Peyer's patch (tissue), 4 donors: Measurements from ENCODE around the gene PRKCI.

ENCODE experiments used
- CTCF ChIP-seq, 6 experiments: fragments of 450-650 bp in 4 of 6; fragments of 200-600 bp in 2 of 6; sonication (generic) in 1 of 6; IDR thresholded peaks; one replicate each; pipeline ENCODE4 v1.5.1; 2017 to 2019; ENCODE audit warnings: antibody characterized with exemption in 6 of 6, mild to moderate bottlenecking in 3 of 6, moderate library complexity in 1 of 6
- POLR2A ChIP-seq, 2 donors: fragments of 450-650 bp; IDR thresholded peaks; one replicate each; pipeline ENCODE4 v1.5.1; 2017; ENCODE audit warnings: antibody characterized with exemption in 2 of 2, mild to moderate bottlenecking in 2 of 2, moderate library complexity in 2 of 2

DNA sequence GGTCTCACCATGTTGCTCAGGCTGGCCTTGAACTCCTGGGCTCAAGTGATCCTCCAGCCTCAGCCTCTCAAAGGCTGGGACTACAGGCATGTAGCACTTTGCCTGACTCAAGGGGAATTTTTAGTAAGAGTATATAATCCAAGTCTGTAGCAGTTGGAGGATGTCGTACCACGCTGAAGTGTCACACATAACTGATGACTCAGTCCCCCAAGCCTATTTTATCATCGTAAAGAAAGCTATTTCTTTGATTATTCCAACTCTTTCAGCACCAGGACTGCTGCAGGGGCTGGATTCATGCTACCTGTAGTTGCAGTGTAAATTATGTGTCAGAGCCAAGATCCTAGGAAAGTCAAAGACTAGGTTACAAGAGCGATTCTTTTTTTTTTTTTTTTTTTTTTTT, 1.4 kb upstream of the PRKCI start:
- TF ChIP-seq CTCF (IDR thresholded peaks at IDR 0.05) (no peak), POLR2A (IDR thresholded peaks at IDR 0.05) (no peak)
